Liver (tissue), 3 donors: ENCODE data around the gene SSBP2.

Source experiments
- HNF4G ChIP-seq: IDR thresholded peaks from 2 replicates; pipeline ENCODE4 v1.6.1; 2016; ENCODE audit warnings: antibody characterized with exemption
- TF ChIP-seq, protein P1 (sequence below): fragments of 150-350 bp; IDR thresholded peaks from 2 replicates; pipeline ENCODE4 v1.5.1; 2017; ENCODE audit warnings: improper control_type of control experiment, low read depth, low read length; ENCODE audit not compliant: missing input control
- donor health status: healthy.
- donor health status: healthy.

DNA sequence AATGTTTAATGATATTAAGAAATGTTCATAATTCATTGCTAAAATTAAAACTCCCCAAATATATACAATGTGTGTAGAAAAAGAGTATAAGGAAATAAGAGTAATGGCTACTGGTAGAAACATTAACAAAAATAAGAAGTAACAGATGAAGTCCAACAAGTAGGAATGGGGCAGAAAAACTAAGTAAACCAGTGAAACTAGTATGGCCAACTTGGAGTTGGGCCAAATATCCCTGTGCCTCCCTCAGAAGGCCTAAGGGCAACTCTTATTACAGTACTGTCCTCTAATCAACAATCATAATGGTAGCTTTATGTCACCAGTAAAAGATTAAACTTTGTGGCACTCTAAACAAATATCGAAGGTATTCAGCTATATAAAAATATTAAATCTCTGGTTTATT, 93.5 kb downstream of the SSBP2 start:
- TF ChIP-seq, protein P1, sequence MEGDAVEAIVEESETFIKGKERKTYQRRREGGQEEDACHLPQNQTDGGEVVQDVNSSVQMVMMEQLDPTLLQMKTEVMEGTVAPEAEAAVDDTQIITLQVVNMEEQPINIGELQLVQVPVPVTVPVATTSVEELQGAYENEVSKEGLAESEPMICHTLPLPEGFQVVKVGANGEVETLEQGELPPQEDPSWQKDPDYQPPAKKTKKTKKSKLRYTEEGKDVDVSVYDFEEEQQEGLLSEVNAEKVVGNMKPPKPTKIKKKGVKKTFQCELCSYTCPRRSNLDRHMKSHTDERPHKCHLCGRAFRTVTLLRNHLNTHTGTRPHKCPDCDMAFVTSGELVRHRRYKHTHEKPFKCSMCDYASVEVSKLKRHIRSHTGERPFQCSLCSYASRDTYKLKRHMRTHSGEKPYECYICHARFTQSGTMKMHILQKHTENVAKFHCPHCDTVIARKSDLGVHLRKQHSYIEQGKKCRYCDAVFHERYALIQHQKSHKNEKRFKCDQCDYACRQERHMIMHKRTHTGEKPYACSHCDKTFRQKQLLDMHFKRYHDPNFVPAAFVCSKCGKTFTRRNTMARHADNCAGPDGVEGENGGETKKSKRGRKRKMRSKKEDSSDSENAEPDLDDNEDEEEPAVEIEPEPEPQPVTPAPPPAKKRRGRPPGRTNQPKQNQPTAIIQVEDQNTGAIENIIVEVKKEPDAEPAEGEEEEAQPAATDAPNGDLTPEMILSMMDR = no peak
- TF ChIP-seq HNF4G = no peak
